KOPT-K1 (cell line): ENCODE measurements around the gene TP53I11.

Experiments
- H3K27ac ChIP-seq: fragments of 200-600 bp; sonication (generic); 2 replicates; pipeline ENCODE4 v1.5.1; 2016; ENCODE audit warnings: antibody characterized with exemption, mild to moderate bottlenecking, low read depth, low read length; ENCODE audit not compliant: poor library complexity, severe bottlenecking
- H3K36me3 ChIP-seq: fragments of 200-600 bp; sonication (generic); 2 replicates; pipeline ENCODE4 v1.5.1; 2017; ENCODE audit warnings: antibody characterized with exemption, mild to moderate bottlenecking, low read length, moderate library complexity; ENCODE audit not compliant: insufficient read depth
- H3K9me3 ChIP-seq: fragments of 200-600 bp; sonication (generic); 2 replicates; pipeline ENCODE4 v1.5.1; 2017; ENCODE audit warnings: antibody characterized with exemption, low read length, mild to moderate bottlenecking; ENCODE audit not compliant: insufficient read depth, poor library complexity, severe bottlenecking

Gene TP53I11, protein sequence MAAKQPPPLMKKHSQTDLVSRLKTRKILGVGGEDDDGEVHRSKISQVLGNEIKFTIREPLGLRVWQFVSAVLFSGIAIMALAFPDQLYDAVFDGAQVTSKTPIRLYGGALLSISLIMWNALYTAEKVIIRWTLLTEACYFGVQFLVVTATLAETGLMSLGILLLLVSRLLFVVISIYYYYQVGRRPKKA

DNA sequence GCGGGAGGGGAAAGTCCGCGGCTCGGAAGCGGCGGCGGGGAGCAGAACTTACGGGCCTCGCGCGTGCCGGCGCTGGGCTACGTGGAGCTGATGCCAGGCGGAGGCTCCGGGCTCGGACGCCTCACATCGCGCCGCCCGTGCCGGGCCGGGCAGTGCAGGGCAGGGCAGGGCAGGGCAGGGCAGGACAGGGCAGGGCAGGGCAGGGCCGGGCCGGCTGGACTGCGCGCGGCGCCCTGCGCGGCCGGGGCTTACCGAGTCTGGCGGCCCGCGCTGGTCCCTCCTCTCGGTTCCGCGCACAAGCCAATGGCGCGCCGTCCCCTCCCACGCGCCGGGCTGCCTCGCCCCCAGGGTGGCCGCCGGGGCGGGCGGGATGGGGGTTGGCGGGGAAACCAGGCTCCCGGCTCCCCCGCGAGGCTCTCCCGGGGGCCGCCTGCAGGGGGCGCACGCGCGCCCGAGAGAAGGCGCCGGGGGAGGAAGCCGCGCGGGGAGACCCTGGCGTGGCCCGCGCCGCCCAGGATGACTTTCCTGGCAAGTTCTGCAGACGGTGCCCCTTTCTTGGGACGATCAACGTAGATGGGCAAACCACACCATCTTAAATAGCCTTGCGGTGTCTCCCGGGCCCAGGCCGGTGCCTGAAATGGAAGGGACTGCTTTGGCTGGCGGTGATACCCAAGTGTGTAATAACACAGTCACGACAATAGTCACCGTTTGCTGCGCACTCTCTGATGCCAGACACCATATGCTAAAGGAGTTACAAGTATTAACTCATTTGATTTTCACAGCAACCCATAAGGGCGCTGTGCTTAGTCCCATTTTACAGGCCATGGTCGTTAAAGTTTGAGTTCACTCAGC is at the start of gene TP53I11:
TP53I11 (minus strand) TSS at position 259 of the 852 bp plus-strand sequence. CDS start 12,548 bp downstream, outside the sequence.
- Histone ChIP-seq H3K36me3 (no peaks in the 10 kb centered on the region), H3K27ac (peak within 1 kb of the TSS; percentile 63), H3K9me3 (no peaks in the 10 kb centered on the region)

DNA sequence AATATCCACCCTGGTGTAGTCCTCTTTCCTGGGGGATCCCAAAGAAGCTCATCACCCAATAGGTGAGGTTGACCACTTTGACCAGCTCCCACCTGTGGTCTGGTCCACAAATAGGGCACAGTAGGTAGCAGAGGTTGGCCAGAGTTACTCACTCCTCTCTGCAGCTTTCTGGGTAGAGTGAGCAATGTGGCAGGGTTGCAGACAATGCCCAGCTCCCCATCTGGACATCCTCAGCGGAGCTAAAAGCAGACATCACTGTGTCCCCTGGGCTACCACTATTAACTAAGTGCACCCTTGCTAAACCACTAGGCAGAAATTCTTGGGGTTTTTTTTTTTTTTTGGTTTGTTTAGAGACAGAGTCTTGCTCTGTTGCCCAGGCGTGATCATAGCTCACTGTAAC is 48.4 kb upstream of the TP53I11 start:
- Histone ChIP-seq H3K36me3 (no peaks in the 10 kb centered on the region), H3K9me3 (no peaks in the 10 kb centered on the region), H3K27ac (no peak overlapping the region)

DNA sequence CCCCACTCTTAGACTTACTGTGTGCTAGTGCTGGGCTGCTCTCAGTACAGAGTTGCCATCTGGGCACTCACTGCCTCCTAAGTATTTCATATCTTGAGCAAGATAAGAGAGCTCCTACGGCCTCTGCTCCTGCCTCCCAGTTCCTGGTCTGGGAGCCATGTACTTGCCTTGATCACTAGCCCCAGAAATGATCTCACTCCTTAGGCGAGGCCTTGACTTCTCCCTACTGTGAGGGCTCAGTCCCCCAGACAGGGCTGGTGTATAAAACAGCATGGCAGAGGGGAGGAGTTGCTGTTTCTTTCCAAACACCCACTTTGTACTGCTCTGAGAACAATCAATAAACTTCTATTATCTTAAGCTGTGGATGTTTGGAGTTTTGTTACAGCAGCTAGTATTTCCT is 47.4 kb upstream of the TP53I11 start:
- H3K27ac ChIP-seq, result no peak overlapping the region
- H3K9me3 ChIP-seq, result no peaks in the 10 kb centered on the region

DNA sequence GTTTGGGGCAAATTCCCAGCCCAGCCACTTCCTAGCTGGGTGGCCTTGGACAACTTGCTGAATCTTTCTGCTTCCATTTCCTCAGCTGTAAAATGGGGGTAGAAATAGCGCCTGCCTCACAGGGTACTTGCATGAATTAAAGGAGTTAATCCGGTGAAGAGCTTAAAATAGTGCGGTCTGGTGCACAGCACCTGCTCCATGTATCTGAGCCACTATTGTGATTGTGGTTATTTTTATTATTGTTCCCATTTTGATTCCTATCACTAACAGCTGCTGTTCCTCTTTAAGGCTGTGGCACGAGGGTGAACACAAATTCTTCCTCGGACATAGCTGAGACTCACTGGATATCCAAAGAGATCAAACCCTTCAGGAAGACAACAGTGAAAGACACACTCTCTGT is 46.9 kb upstream of the TP53I11 start:
- Histone ChIP-seq H3K9me3 (no peaks in the 10 kb centered on the region), H3K27ac (no peak overlapping the region), H3K36me3 (no peaks in the 10 kb centered on the region)

More for the DNA sequence above, 47.4 kb upstream of the TP53I11 start:
- H3K36me3 ChIP-seq, result no peaks in the 10 kb centered on the region

DNA sequence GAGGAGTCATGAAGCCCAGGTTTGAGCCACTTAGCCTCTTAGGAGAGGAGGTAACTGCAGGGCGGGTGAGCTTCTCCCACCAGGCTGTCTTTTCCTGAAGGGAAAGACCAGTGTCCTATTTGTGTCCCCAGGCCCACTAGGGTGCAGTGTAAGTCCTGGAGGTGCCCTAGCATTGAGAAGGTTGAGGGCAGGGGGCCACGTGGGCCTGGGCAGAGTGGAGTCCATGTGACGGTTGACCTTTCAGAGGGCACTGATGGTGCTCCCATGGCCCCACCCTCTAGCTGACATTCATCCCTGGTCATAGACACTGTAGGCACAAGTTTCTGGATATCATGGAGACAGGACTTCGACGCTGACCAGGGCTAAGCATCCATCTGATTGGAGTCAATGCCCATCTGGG is 44.1 kb upstream of the TP53I11 start:
- Histone ChIP-seq H3K36me3 (no peaks in the 10 kb centered on the region), H3K9me3 (no peaks in the 10 kb centered on the region), H3K27ac (no peak overlapping the region)

DNA sequence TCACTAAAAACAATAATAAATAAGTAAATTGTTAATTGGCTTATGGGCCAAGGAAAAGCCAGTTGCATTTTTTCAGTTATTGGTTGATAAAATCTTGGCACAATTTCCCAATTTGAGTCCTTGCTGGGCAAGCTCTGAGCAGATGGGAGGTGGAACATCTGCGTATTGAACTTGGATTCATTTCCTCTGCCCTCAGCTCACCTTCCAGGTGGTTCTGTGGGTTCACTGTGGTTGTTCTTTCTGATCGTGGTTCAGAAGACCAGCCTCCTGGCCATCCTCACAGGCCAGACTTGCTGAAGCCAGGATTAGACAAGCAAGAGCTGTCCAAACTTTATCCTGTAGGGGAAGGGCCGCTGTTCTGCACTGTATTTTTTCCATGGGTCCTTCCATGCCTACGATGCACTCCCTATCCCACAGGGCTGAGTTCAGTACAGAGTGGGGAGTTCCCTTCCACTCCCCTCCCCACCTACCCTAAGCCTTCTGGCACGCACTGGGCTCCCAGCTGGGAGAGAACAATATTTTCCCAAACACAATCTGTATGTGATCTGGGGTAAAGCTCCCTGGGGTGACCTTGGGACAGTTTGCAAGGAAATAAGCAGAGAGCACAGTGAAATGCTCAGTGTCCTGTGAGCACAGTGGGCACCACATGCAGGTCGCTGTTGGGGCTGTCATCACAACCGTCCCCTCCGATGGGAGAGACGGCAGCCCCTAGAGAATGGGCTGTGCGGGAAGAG is 43.5 kb upstream of the TP53I11 start:
- no peaks in the 10 kb centered on the region for H3K36me3 ChIP-seq
- no peaks in the 10 kb centered on the region for H3K9me3 ChIP-seq
- H3K27ac ChIP-seq, result no peak overlapping the region

DNA sequence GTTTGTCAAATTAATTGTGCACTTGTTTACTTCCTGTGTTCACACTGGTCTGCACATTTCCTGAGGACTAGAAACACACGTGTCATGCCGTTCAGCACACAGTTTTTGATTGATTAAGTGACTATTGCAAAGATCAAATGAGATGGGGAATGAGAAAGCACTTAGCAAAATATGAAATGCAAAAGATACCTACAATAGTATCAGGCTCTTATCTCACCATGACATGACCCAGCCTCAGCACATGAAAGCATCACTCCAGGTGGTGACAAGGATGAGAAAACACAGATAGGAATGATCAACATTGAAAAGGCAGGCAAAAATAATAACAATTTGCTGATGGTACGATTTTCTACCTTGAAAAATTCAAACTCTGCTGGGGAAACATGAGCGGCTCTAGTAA is 42.1 kb upstream of the TP53I11 start:
- Histone ChIP-seq H3K9me3 (no peaks in the 10 kb centered on the region), H3K27ac (no peak overlapping the region), H3K36me3 (no peaks in the 10 kb centered on the region)

DNA sequence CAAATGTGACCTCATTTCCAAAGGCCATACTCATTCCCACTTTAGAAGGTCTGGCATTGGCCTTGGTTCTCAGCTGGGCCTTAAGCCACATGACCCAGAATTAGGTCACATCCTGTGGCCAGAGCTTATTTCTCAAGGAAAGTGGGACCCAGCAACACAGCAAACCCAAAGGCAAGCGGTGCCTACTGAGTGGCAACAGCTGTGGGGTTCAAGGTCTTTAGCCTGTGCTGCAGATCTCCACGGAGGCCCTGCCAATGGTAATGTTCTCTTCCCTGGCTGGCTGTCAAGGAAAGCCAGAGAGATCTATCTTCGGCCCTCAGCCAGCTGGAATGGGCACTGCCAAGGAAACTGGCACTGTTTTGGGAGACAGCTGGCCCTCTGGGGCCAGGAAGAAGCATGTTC is 41.5 kb upstream of the TP53I11 start:
- no peaks in the 10 kb centered on the region for H3K9me3 ChIP-seq
- no peak overlapping the region for H3K27ac ChIP-seq
- no peaks in the 10 kb centered on the region for H3K36me3 ChIP-seq

DNA sequence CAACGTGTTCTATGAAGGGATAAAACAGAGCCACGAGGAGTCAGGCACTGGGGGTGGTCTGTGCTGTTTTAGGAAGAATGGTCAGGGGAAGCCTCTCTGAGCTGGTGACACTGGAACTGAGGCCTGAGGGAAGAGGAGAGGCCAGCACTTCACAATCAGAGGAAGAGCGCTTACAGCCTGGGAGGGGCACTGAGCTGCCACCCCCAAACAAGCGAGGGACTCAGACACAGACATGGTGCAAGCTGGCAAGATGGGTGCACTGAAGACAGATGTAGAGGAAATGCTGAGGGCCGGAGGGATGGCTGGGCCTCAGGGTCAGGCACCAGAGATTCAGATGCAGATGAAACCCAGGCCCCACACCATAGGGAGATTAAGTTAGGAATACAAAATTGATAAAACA is 40.0 kb upstream of the TP53I11 start:
- H3K36me3 ChIP-seq, result no peaks in the 10 kb centered on the region

DNA sequence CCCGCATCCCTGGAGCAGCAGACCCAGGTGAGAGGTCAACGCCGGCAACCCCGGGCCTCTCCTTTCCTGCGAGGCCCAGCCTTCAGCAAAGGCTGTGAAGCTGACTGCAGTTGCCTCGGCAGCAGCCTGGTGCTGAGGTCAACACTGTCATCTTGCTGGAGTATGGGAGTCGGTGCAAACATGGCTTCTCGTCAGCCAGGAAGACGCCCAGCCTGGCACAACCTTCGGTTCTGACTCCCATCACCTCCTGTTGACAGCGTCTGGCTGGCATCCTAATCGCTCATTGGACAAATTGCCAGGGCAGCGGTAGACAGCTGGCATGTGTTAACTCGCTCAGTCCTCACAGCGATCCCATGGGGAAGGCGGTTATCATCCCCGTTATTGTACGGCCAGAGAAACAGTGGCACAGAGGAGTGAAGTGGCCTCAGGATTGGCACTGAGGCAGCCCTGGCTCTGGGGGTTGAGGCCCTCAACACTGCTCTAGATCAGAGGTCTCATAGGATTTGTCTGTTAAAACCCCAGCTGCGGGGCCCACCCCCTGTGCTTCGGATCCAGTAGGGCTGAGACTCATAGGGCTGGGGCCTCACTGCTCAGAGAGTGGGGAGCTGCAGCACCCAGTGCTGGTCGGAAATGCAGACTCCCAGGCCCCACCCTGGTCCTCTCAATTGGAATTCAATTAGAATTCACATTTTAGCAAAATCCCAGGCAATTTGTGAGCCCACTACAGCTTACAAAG is 39.3 kb upstream of the TP53I11 start:
- Histone ChIP-seq H3K27ac (no peak overlapping the region), H3K36me3 (no peaks in the 10 kb centered on the region), H3K9me3 (no peaks in the 10 kb centered on the region)

More for the DNA sequence above, 40.0 kb upstream of the TP53I11 start:
- no peak overlapping the region for H3K27ac ChIP-seq
- H3K9me3 ChIP-seq, result no peaks in the 10 kb centered on the region

DNA sequence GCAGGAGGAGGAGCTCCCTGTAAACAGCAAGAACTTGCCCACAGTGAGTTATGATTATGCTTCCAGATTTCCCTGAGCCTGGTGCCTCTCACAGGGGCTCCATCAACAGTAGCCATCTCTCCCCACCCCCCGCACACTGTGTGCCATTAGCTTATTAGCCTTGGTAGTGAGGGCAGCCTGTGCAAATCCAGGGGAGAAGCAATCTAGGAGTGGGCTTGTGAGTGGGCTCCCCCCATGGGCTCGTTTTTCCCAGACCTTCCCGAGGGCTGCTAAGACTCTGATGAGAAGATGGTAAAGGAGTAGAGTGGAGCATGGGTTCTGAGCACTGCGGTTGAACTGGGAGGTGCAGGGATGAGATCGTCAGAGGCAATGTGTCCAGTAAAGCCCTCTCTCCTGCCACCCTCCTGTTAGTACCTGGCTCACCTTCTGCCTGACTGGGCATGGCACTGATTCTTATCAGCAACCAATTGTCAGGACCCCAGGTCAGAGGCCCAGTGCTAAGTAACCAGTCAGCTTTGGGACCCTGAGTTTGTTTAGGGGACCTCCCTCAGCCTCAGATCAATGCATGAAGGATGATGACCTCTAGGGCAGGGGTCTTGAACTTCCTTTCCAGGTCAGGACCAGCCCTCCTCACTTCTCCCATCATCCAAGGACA is 38.4 kb upstream of the TP53I11 start:
- Histone ChIP-seq H3K9me3 (no peaks in the 10 kb centered on the region), H3K36me3 (no peaks in the 10 kb centered on the region), H3K27ac (no peak overlapping the region)

DNA sequence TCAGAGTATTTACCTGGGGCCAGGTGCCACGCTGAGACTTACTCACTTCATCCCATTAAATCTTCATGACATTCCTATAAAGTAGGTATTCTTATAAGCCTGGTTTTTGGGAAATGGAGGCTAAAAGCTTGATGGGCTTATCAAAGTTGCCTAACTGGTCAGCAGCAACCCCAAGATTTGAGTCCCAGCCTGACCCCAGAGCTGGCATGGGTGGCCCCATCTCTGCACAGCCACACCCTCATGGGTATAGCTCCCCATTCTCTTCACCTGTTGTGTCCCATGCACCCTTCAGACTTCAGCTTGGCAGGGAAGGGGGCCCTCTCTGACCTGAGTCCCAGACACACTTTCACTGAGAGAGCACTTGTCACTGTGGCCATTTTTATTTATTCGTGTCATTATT is 37.4 kb upstream of the TP53I11 start:
- no peaks in the 10 kb centered on the region for H3K36me3 ChIP-seq
- H3K27ac ChIP-seq, result no peak overlapping the region
- H3K9me3 ChIP-seq, result no peaks in the 10 kb centered on the region

DNA sequence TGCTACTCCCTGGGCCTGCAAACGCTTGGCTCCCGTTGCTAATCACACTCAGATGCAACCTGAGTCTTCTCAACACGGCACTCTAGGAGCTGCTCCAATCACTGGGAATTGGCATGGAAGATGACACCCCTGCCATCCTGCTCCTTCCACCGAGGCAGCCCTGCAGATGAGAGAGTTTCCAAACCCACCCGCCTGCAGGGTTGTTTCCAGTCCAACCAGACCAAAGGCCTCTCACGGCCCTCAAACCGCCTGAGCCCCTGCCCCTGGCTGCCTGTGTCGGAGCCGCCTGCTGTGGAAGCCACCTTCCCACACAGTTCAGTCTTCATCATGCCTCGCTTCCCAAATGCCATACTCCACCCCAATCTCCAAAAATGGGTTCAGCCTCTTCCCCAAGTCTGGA is 36.8 kb upstream of the TP53I11 start:
- no peak overlapping the region for H3K27ac ChIP-seq
- no peaks in the 10 kb centered on the region for H3K36me3 ChIP-seq
- no peaks in the 10 kb centered on the region for H3K9me3 ChIP-seq

DNA sequence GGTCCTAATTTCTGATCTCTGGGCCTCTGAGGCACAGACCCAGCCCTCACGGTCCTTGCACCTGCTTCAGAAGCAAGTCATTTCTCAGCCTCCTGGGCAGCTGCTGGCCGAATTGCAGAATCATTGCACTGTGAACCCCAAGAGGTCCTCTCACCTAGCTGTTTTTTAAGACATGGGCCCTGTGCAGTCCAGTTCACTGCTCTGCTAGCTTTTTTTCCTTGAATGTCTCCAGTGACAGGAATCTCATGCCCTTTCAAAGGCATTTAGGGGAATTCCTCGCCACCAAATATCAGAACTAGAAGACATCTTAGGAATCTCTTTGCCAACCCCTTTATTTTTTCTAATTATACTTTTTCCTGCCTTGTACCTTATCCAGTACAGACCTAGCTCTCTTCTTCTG is 35.6 kb upstream of the TP53I11 start:
- Histone ChIP-seq H3K27ac (no peak overlapping the region), H3K36me3 (no peaks in the 10 kb centered on the region), H3K9me3 (no peaks in the 10 kb centered on the region)
